ENCODE results near the gene HINT1. TPM values are rescaled to one million over a fixed set of nuclear protein-coding genes. Genes with fewer than 3 reads are reported as not detected.

HINT1 gene
- total RNA-seq, 3 donors from 2014 or later (not counting 1 experiment from before 2014, with no cell fraction given): 125 to 130 (median 129) TPM

GRCh38 chr5:131193106-131193505, 28.1 kb upstream of the HINT1 start:
- DNase-seq (no peak), ATAC-seq (no peak)
- Mint-ChIP-seq H3K4me1 (no peaks in the 10 kb centered on the region), H3K9me3 (no peaks in the 10 kb centered on the region), H3K27ac (no peak overlapping the region), H3K27me3 (ENCODE audit: low read depth in 2 of 2) (no peaks in the 10 kb centered on the region), H3K36me3 (no peaks in the 10 kb centered on the region), H3K4me3 (no peak overlapping the region)
- Histone ChIP-seq H3K4me1 (ENCODE audit: control insufficient read depth, insufficient read depth, low read length) (no peaks in the 10 kb centered on the region), H3K27ac (ENCODE audit: low read length) (no peak overlapping the region), H3K27me3 (ENCODE audit: control insufficient read depth, insufficient read depth, low read length) (no peaks in the 10 kb centered on the region), H3K9me3 (ENCODE audit: control insufficient read depth, insufficient read depth, low read length) (no peaks in the 10 kb centered on the region), H3K4me3 (ENCODE audit: low read length) (no peak overlapping the region), H3K36me3 (ENCODE audit: control insufficient read depth, insufficient read depth, low read length) (no peaks in the 10 kb centered on the region)
- intact Hi-C loops (cut with micrococcal nuclease): no loop called here
- 99% methylated on average over 2 of the region's 2 CpGs for WGBS (ENCODE audit: insufficient coverage)
- no peak for TF ChIP-seq CTCF (IDR thresholded peaks at IDR 0.05)

- intact Hi-C loops (cut with micrococcal nuclease): no loop called here
- Histone ChIP-seq H3K4me3 (ENCODE audit: low read length) (no peak overlapping the region), H3K36me3 (ENCODE audit: control insufficient read depth, insufficient read depth, low read length) (peaks cover 2% of the 10 kb centered on the region), H3K4me1 (ENCODE audit: control insufficient read depth, insufficient read depth, low read length) (no peaks in the 10 kb centered on the region), H3K27ac (ENCODE audit: low read length) (no peak overlapping the region), H3K27me3 (ENCODE audit: control insufficient read depth, insufficient read depth, low read length) (no peaks in the 10 kb centered on the region), H3K9me3 (ENCODE audit: control insufficient read depth, insufficient read depth, low read length) (no peaks in the 10 kb centered on the region)
- ATAC-seq (no peak), DNase-seq (no peak)
- H3K4me3 Mint-ChIP-seq: no peak overlapping the region
- H3K27me3 Mint-ChIP-seq (ENCODE audit: low read depth in 2 of 2): no peaks in the 10 kb centered on the region
- no peaks in the 10 kb centered on the region for H3K9me3 Mint-ChIP-seq
- H3K4me1 Mint-ChIP-seq: no peaks in the 10 kb centered on the region
- WGBS (ENCODE audit: insufficient coverage): 88% methylated on average over 1 of the region's 3 CpGs
- TF ChIP-seq CTCF (IDR thresholded peaks at IDR 0.05): no peak
- H3K36me3 Mint-ChIP-seq: no peaks in the 10 kb centered on the region
- no peak overlapping the region for H3K27ac Mint-ChIP-seq
Measured at GRCh38 chr5:131186561-131187256, 21.7 kb upstream of the HINT1 start.

GRCh38 chr5:131185523-131186104, 20.6 kb upstream of the HINT1 start:
- intact Hi-C loops (cut with micrococcal nuclease): no loop called here
- no peak for TF ChIP-seq CTCF (IDR thresholded peaks at IDR 0.05)

GRCh38 chr5:131182839-131183238, 17.8 kb upstream of the HINT1 start:
- Mint-ChIP-seq H3K27me3 (ENCODE audit: low read depth in 2 of 2) (no peaks in the 10 kb centered on the region), H3K4me1 (no peaks in the 10 kb centered on the region), H3K36me3 (no peaks in the 10 kb centered on the region), H3K4me3 (no peak overlapping the region), H3K9me3 (no peaks in the 10 kb centered on the region), H3K27ac (no peak overlapping the region)
- Histone ChIP-seq H3K36me3 (ENCODE audit: control insufficient read depth, insufficient read depth, low read length) (peaks cover 2% of the 10 kb centered on the region), H3K4me3 (ENCODE audit: low read length) (no peak overlapping the region), H3K9me3 (ENCODE audit: control insufficient read depth, insufficient read depth, low read length) (no peaks in the 10 kb centered on the region), H3K4me1 (ENCODE audit: control insufficient read depth, insufficient read depth, low read length) (no peaks in the 10 kb centered on the region), H3K27ac (ENCODE audit: low read length) (no peak overlapping the region), H3K27me3 (ENCODE audit: control insufficient read depth, insufficient read depth, low read length) (no peaks in the 10 kb centered on the region)
- intact Hi-C loops (cut with micrococcal nuclease): no loop called here
- TF ChIP-seq CTCF (IDR thresholded peaks at IDR 0.05): no peak
- no peak for ATAC-seq
- no peak for DNase-seq

More at GRCh38 chr5:131185523-131186104, 20.6 kb upstream of the HINT1 start:
- Mint-ChIP-seq H3K27ac (no peak overlapping the region), H3K27me3 (ENCODE audit: low read depth in 2 of 2) (no peaks in the 10 kb centered on the region), H3K36me3 (no peaks in the 10 kb centered on the region), H3K9me3 (no peaks in the 10 kb centered on the region), H3K4me3 (no peak overlapping the region), H3K4me1 (no peaks in the 10 kb centered on the region)
- H3K4me3 ChIP-seq (ENCODE audit: low read length): no peak overlapping the region
- no peak overlapping the region for H3K27ac ChIP-seq (ENCODE audit: low read length)
- no peaks in the 10 kb centered on the region for H3K4me1 ChIP-seq (ENCODE audit: control insufficient read depth, insufficient read depth, low read length)
- H3K9me3 ChIP-seq (ENCODE audit: control insufficient read depth, insufficient read depth, low read length): no peaks in the 10 kb centered on the region
- no peak for ATAC-seq
- no peaks in the 10 kb centered on the region for H3K27me3 ChIP-seq (ENCODE audit: control insufficient read depth, insufficient read depth, low read length)
- peaks cover 2% of the 10 kb centered on the region for H3K36me3 ChIP-seq (ENCODE audit: control insufficient read depth, insufficient read depth, low read length)
- no peak for DNase-seq

Measured in natural killer cell (primary cell).